H1 (cell line): ENCODE data around the gene ACKR2. TPM values are rescaled to one million over a fixed set of nuclear protein-coding genes. Genes with fewer than 3 reads are reported as not detected.

Experiments used
- CTCF ChIA-PET: fragments of 300-600 bp; sonication (Branson Sonifier 250); formaldehyde crosslinking; loops from one replicate; lab custom pipeline; 2021; ENCODE audit not compliant: partially characterized antibody; lab: Charles Lee
- POLR2A ChIA-PET: fragments of 300-600 bp; sonication (Branson Sonifier 250); formaldehyde crosslinking; loops from one replicate; lab custom pipeline; 2021; ENCODE audit warnings: inconsistent platforms; ENCODE audit not compliant: partially characterized antibody; lab: Charles Lee
- DNase-seq, 2 experiments: peaks; one replicate each; pipeline versions ENCODE4 v3.0.0 to v3.0.0-alpha.2; 2010 to 2022; ENCODE audit warnings: low spot score in 2 of 2, low read depth in 1 of 2, mixed read lengths in 1 of 2
- FAIRE-seq: peaks from 2 replicates; lab custom pipeline; 2011; peaks lifted over from hg19 to GRCh38; lab: Jason Lieb, UNC
- H2AFZ ChIP-seq: 2 replicates; pipeline ENCODE4 v1.8.1; 2012; ENCODE audit warnings: low read length, inconsistent platforms
- H2AK5ac ChIP-seq: 2 replicates; pipeline ENCODE4 v1.6.1; 2013; ENCODE audit warnings: low read depth, low read length
- H2BK120ac ChIP-seq: replicated peaks from 2 replicates; pipeline ENCODE3; 2013; ENCODE audit warnings: low read depth, low read length, inconsistent platforms
- H2BK12ac ChIP-seq: 2 replicates; pipeline ENCODE4 v1.6.1; 2013; ENCODE audit warnings: low read depth, low read length
- H2BK15ac ChIP-seq: 2 replicates; pipeline ENCODE4 v1.6.1; 2013; ENCODE audit warnings: low read length
- H2BK20ac ChIP-seq: 2 replicates; pipeline ENCODE4 v1.6.1; 2013; ENCODE audit warnings: low read length
- H2BK5ac ChIP-seq: 2 replicates; pipeline ENCODE4 v1.6.1; 2013; ENCODE audit warnings: low read depth, low read length
- H3K14ac ChIP-seq: 2 replicates; pipeline ENCODE4 v1.6.1; 2013; ENCODE audit warnings: inconsistent platforms; ENCODE audit not compliant: insufficient read length
- H3K18ac ChIP-seq: 2 replicates; pipeline ENCODE4 v1.6.1; 2013; ENCODE audit warnings: low read length; ENCODE audit errors: extremely low read depth
- H3K23ac ChIP-seq: 2 replicates; pipeline ENCODE4 v1.6.1; 2013; ENCODE audit warnings: inconsistent platforms; ENCODE audit not compliant: insufficient read length
- H3K23me2 ChIP-seq: 2 replicates; pipeline ENCODE4 v1.6.1; 2013; ENCODE audit warnings: low read depth, low read length
- H3K27ac ChIP-seq: 2 replicates; pipeline ENCODE4 v1.6.1; 2011; ENCODE audit warnings: low read depth, low read length, inconsistent platforms
- H3K27me3 ChIP-seq, 4 experiments: replicated peaks in 1 of 4; 1 replicate in 1 of 4; 2 replicates in 3 of 4; pipeline versions ENCODE4 v1.6.1 to v1.8.1; 2011 to 2013; ENCODE audit warnings: low read length in 3 of 4, mild to moderate bottlenecking in 3 of 4, inconsistent platforms in 2 of 4, mixed read lengths in 2 of 4, moderate library complexity in 1 of 4; ENCODE audit not compliant: control insufficient read depth in 3 of 4, insufficient read depth in 3 of 4; ENCODE audit errors: extremely low read depth in 1 of 4
- H3K36me3 ChIP-seq, 4 experiments: 2 replicates each; pipeline versions ENCODE4 v1.6.1 to v1.8.1; 2011 to 2013; ENCODE audit warnings: mild to moderate bottlenecking in 4 of 4, low read length in 3 of 4, moderate library complexity in 2 of 4, control low read depth in 1 of 4, inconsistent platforms in 1 of 4; ENCODE audit not compliant: insufficient read depth in 4 of 4, control insufficient read depth in 2 of 4
- H3K4ac ChIP-seq: replicated peaks from 2 replicates; pipeline ENCODE3; 2013; ENCODE audit warnings: low read length, low read depth, mixed read lengths, inconsistent platforms; ENCODE audit not compliant: insufficient read length
- H3K4me1 ChIP-seq, 4 experiments: replicated peaks in 1 of 4; 1 replicate in 1 of 4; 2 replicates in 3 of 4; pipeline versions ENCODE4 v1.6.1 to v1.8.1; 2011 to 2013; ENCODE audit warnings: low read length in 3 of 4, inconsistent platforms in 2 of 4, mixed read lengths in 1 of 4; ENCODE audit not compliant: insufficient read depth in 4 of 4, control insufficient read depth in 3 of 4
- H3K4me2 ChIP-seq, 2 experiments: 2 replicates each; pipeline versions ENCODE4 v1.6.1 to v1.8.1; 2011 to 2013; ENCODE audit warnings: low read depth in 2 of 2, low read length in 2 of 2, control low read depth in 1 of 2, inconsistent platforms in 1 of 2, mild to moderate bottlenecking in 1 of 2; ENCODE audit not compliant: insufficient read depth in 1 of 2
- H3K4me3 ChIP-seq, 4 experiments: fragments of 200-600, 300-600 bp in 1 of 4; sonication (generic), shearing (Covaris generic), sonication (Bioruptor Twin) in 1 of 4; 2 replicates each; pipeline versions ENCODE4 v1.5.1 to v1.8.1; 2011 to 2016; ENCODE audit warnings: low read length in 4 of 4, low read depth in 3 of 4, control low read depth in 2 of 4, inconsistent platforms in 2 of 4, mild to moderate bottlenecking in 2 of 4, mixed read lengths in 1 of 4, moderate library complexity in 1 of 4; ENCODE audit not compliant: insufficient read depth in 2 of 4; ENCODE audit errors: extremely low read depth in 1 of 4
- H3K56ac ChIP-seq: replicated peaks from 2 replicates; pipeline ENCODE3; 2013; ENCODE audit warnings: low read depth, mild to moderate bottlenecking, mixed read lengths, low read length, inconsistent platforms; ENCODE audit not compliant: insufficient read length
- H3K79me1 ChIP-seq: 2 replicates; pipeline ENCODE4 v1.6.1; 2013; ENCODE audit warnings: low read depth, low read length, control low read depth
- H3K79me2 ChIP-seq, 2 experiments: 2 replicates each; pipeline versions ENCODE4 v1.6.1 to v1.8.1; 2012 to 2013; ENCODE audit warnings: low read length in 2 of 2, mild to moderate bottlenecking in 2 of 2, inconsistent platforms in 1 of 2; ENCODE audit not compliant: insufficient read depth in 2 of 2, control insufficient read depth in 1 of 2
- H3K9ac ChIP-seq, 4 experiments: replicated peaks in 1 of 4; 1 replicate in 1 of 4; 2 replicates in 3 of 4; pipeline versions ENCODE4 v1.6.1 to v1.8.1; 2011 to 2013; ENCODE audit warnings: low read depth in 3 of 4, low read length in 3 of 4, control low read depth in 2 of 4, mild to moderate bottlenecking in 2 of 4, moderate library complexity in 2 of 4, inconsistent platforms in 1 of 4; ENCODE audit errors: extremely low read depth in 1 of 4
- H3K9me3 ChIP-seq, 2 experiments: 2 replicates each; pipeline versions ENCODE4 v1.6.1 to v1.8.1; 2012 to 2013; ENCODE audit warnings: mild to moderate bottlenecking in 2 of 2, moderate library complexity in 2 of 2, control low read depth in 1 of 2, inconsistent platforms in 1 of 2, low read depth in 1 of 2, low read length in 1 of 2, mixed read lengths in 1 of 2; ENCODE audit not compliant: insufficient read depth in 2 of 2
- H4K20me1 ChIP-seq, 2 experiments: replicated peaks in 1 of 2; 2 replicates each; pipeline versions ENCODE3 to v1.8.1; 2011 to 2013; ENCODE audit warnings: inconsistent platforms in 2 of 2, low read length in 2 of 2, mild to moderate bottlenecking in 1 of 2; ENCODE audit not compliant: insufficient read depth in 2 of 2, control insufficient read depth in 1 of 2
- H4K5ac ChIP-seq: 2 replicates; pipeline ENCODE4 v1.6.1; 2013; ENCODE audit warnings: low read length, low read depth, mixed read lengths, inconsistent platforms; ENCODE audit not compliant: insufficient read length
- H4K8ac ChIP-seq: 2 replicates; pipeline ENCODE4 v1.8.0; 2013; ENCODE audit warnings: mild to moderate bottlenecking, moderate library complexity, low read length, inconsistent platforms; ENCODE audit not compliant: insufficient read depth; ENCODE audit errors: extremely low read depth
- H4K91ac ChIP-seq: replicated peaks from 2 replicates; pipeline ENCODE3; 2013; ENCODE audit warnings: low read length, mixed read lengths, inconsistent platforms; ENCODE audit not compliant: insufficient read length
- BACH1 ChIP-seq: IDR thresholded peaks from 2 replicates; pipeline ENCODE4 v1.6.1; 2012; ENCODE audit warnings: low read length, improper control_type of control experiment
- BRCA1 ChIP-seq: IDR thresholded peaks from 2 replicates; pipeline ENCODE4 v1.6.1; 2012; ENCODE audit warnings: low read depth, low read length, improper control_type of control experiment
- EZH2 ChIP-seq: fragments of 200-600 bp; sonication (generic); IDR thresholded peaks from 2 replicates; pipeline ENCODE4 v1.7.1; 2012; ENCODE audit warnings: low read depth, mild to moderate bottlenecking, moderate library complexity, low read length, inconsistent platforms; ENCODE audit not compliant: severe bottlenecking
- GTF2F1 ChIP-seq: IDR thresholded peaks from 2 replicates; pipeline ENCODE4 v1.6.1; 2012; ENCODE audit warnings: low read depth, low read length, improper control_type of control experiment, borderline replicate concordance
- JUN ChIP-seq: IDR thresholded peaks from 2 replicates; pipeline ENCODE4 v1.6.1; 2011; ENCODE audit warnings: low read depth, mild to moderate bottlenecking, improper control_type of control experiment, low read length
- PHF8 ChIP-seq: fragments of 200-600 bp; sonication (generic); conservative IDR thresholded peaks from 2 replicates; pipeline ENCODE4 v1.7.1; 2012; ENCODE audit warnings: low read depth, mild to moderate bottlenecking, inconsistent platforms, low read length, moderate library complexity
- RNF2 ChIP-seq: fragments of 200-900, 300-1000 bp; sonication (generic); IDR thresholded peaks from 2 replicates; pipeline ENCODE4 v1.7.1; 2016; ENCODE audit warnings: borderline replicate concordance, low read depth, mild to moderate bottlenecking, antibody characterized with exemption, low read length; ENCODE audit not compliant: poor library complexity, severe bottlenecking; ENCODE audit errors: missing control alignments
- SUZ12 ChIP-seq: fragments of 200-600 bp; sonication (generic); IDR thresholded peaks from 2 replicates; pipeline ENCODE4 v1.6.1; 2012; ENCODE audit warnings: mild to moderate bottlenecking, inconsistent platforms, low read length, moderate library complexity, mixed read lengths
- TAF1 ChIP-seq: IDR thresholded peaks from 2 replicates; pipeline ENCODE4 v1.6.1; 2011; ENCODE audit warnings: mild to moderate bottlenecking, low read depth, low read length
- USF2 ChIP-seq: IDR thresholded peaks from 2 replicates; pipeline ENCODE4 v1.6.1; 2011; ENCODE audit warnings: low read length, improper control_type of control experiment
- polyA plus RNA-seq, 7 experiments: library from polyadenylated mRNA; depleted of rRNA in 3 of 7; stranded (reverse) in 5 of 7; unstranded in 2 of 7; fragments of >200 nt in 5 of 7; fragments of 200-250 nt in 2 of 7; gene quantifications; 1 replicate in 5 of 7; 2 replicates in 1 of 7; 4 replicates in 1 of 7; pipeline versions ENCODE4 v1.2.1 to v1.2.3, GENCODE V29; 2011 to 2013; ENCODE audit warnings: missing spikeins in 2 of 7, mixed read lengths in 2 of 7
- total RNA-seq: library from RNA; stranded (reverse); fragmentation: NEBNext Ultra II Directional; extraction: Animal tissue kit (Norgen Biotek cat#: 25700); gene quantifications from 2 replicates; pipeline ENCODE4 v1.2.1, GENCODE V29; 2021
- TF ChIP-seq, protein P1 (sequence below): IDR thresholded peaks from 2 replicates; pipeline ENCODE4 v1.6.1; 2012; ENCODE audit warnings: low read length, inconsistent platforms
- TF ChIP-seq, protein P2 (sequence below): IDR thresholded peaks from 2 replicates; pipeline ENCODE4 v1.6.1; 2012; ENCODE audit warnings: inconsistent platforms

Gene ACKR2
- total and polyA plus RNA-seq, 2 of the 8 experiments (the other 6 are each of a cell fraction or from before 2014, with no cell fraction given): 0.09 to 0.12 TPM

DNA sequence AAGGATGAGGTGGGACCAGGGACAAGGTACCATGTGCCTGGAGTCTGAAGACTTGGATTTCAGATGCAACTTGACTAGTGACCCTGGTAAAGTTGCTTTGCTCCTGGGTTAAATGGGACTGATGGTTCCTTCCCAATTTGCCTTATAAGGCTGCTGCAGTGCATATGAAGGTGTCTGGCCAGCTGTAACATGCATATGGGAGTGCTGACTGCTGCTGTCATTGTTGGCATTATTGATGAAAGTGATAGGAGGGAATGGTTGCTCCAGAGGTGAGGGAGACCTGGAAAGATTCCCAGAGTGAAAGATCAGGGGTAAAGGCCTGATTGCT lies 45.9 kb downstream of the ACKR2 start:
- no peak overlapping the region for H4K91ac ChIP-seq
- POLR2A ChIA-PET: no interaction called here
- H3K79me2 ChIP-seq: no peaks in the 10 kb centered on the region
- H4K8ac ChIP-seq: no peak overlapping the region
- H3K23me2 ChIP-seq: no peaks in the 10 kb centered on the region
- no peak overlapping the region for H3K14ac ChIP-seq
- no peaks in the 10 kb centered on the region for H3K79me1 ChIP-seq
- DNase-seq (no peak), FAIRE-seq (no peak)
- H3K4me1 ChIP-seq: no peaks in the 10 kb centered on the region
- H4K20me1 ChIP-seq: no peaks in the 10 kb centered on the region
- no peak overlapping the region for H2BK120ac ChIP-seq
- no peak overlapping the region for H2AFZ ChIP-seq
- no peak overlapping the region for H2BK15ac ChIP-seq
- no peak overlapping the region for H2AK5ac ChIP-seq
- no peak overlapping the region for H3K4me2 ChIP-seq
- no peak overlapping the region for H2BK12ac ChIP-seq
- H3K23ac ChIP-seq: no peak overlapping the region
- no peak overlapping the region for H3K18ac ChIP-seq
- no peak overlapping the region for H3K56ac ChIP-seq
- H3K4ac ChIP-seq: no peak overlapping the region
- H2BK5ac ChIP-seq: no peak overlapping the region
- CTCF ChIA-PET: no interaction called here
- no peaks in the 10 kb centered on the region for H3K36me3 ChIP-seq
- no peak overlapping the region for H2BK20ac ChIP-seq
- H3K9ac ChIP-seq: no peak overlapping the region
- H3K27me3 ChIP-seq: no peaks in the 10 kb centered on the region
- H3K27ac ChIP-seq: no peak overlapping the region
- no peaks in the 10 kb centered on the region; a peak in 1 of 4 replicates for H3K9me3 ChIP-seq
- no peak overlapping the region for H3K4me3 ChIP-seq
- H4K5ac ChIP-seq: no peak overlapping the region
- TF ChIP-seq EZH2: no peak
- TF ChIP-seq BRCA1: no peak
- no peak for TF ChIP-seq GTF2F1
- no peak for TF ChIP-seq USF2
- TF ChIP-seq RNF2: no peak
- TF ChIP-seq JUN: no peak
- TF ChIP-seq, protein P1, sequence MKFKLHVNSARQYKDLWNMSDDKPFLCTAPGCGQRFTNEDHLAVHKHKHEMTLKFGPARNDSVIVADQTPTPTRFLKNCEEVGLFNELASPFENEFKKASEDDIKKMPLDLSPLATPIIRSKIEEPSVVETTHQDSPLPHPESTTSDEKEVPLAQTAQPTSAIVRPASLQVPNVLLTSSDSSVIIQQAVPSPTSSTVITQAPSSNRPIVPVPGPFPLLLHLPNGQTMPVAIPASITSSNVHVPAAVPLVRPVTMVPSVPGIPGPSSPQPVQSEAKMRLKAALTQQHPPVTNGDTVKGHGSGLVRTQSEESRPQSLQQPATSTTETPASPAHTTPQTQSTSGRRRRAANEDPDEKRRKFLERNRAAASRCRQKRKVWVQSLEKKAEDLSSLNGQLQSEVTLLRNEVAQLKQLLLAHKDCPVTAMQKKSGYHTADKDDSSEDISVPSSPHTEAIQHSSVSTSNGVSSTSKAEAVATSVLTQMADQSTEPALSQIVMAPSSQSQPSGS: no peak
- TF ChIP-seq PHF8: no peak
- no peak for TF ChIP-seq SUZ12
- TF ChIP-seq, protein P2, sequence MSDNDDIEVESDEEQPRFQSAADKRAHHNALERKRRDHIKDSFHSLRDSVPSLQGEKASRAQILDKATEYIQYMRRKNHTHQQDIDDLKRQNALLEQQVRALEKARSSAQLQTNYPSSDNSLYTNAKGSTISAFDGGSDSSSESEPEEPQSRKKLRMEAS: no peak
- TF ChIP-seq BACH1: no peak
- TF ChIP-seq TAF1: no peak
